CMK (cell line): ENCODE results near the gene ING5.

ENCODE experiments used
- DNase-seq: peaks from one replicate; pipeline ENCODE4 v3.0.0-alpha.2; 2010; ENCODE audit warnings: low read depth

The ING5 gene

GRCh38 chr2:241776336-241777169 is 74.7 kb downstream of the ING5 start, which contains the start of gene GAL3ST2:
TSS of gene GAL3ST2 (plus strand) at chr2:241776822. CDS start at chr2:241776956, 134 bp downstream.
- DNase-seq: no peak

GRCh38 chr2:241777170-241777685 is 75.4 kb downstream of the ING5 start:
- DNase-seq: no peak

DNA sequence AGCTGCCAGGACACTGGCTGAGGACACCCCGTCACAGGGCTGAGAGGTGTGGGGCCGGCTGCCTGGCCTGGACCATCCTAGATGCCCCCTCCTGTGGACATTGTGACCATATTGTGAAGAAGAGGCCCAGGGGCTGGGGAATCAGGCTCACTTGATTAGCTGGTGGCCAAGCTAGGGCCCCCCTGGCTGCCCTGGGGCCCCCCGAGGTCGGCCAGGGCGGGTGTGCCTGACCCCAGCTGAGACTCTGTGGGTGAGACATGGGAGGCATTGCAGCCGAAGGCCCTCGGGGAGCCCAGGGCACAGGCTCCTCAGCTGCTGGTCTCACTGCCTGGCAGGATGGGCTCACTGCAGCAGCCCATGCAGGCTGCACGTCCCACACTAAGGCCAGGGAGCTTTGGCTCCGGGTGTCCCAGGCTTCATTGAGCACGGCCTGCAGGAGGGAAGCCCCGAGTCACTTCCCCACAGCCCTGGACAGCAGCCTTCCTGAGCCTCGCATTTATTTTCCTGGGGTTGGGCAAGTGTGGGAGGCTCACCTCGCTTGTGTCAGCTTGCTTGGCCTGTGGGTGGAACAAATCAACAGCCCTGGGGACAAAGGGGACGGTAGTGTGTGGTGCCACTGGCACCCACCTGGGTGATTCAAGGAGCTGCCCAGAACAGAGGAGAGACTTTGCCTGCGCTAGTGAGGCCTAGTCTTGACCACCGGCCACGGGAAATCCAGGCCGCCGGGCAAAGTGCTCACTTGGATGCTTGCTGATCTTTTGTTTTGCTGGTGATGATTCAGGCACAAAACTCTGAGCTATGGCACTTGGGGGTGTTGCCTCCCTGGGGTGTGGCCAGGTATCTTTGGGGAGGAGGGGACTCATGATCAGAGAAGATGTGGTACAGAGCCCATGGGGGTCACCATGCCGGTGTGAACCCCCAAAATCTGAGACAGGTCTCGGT is 76.1 kb downstream of the ING5 start:
- no peak for DNase-seq
